Fibroblast of villous mesenchyme (primary cell): ENCODE results near the gene CXCL10. TPM values are rescaled to one million over a fixed set of nuclear protein-coding genes. Genes with fewer than 3 reads are reported as not detected.
A peak's percentile ranks its signal among the peaks of the same experiment; 100 is the strongest.
"Not testable (repeated sequence)": the region's sequence is repeated elsewhere in the genome, so short reads cannot be mapped to it uniquely, and the experiment has no call there.

Source experiments
- DNase-seq: peaks from one replicate; pipeline ENCODE4 v3.0.0-alpha.2; 2010; ENCODE audit warnings: low read depth
- H3K4me3 ChIP-seq: 2 replicates; pipeline ENCODE4 v1.5.1; 2011; ENCODE audit warnings: low read depth, mild to moderate bottlenecking, low read length
- CTCF ChIP-seq: IDR thresholded peaks from 2 replicates; pipeline ENCODE4 v1.5.1; 2012; ENCODE audit warnings: low read depth, mild to moderate bottlenecking, low read length; ENCODE audit not compliant: insufficient read depth
- total RNA-seq: library from RNA; depleted of rRNA; stranded (reverse); fragments of >200 nt; gene quantifications from 2 replicates; pipeline ENCODE4 v1.2.3, GENCODE V29; 2012

Gene CXCL10
- total RNA-seq, 1 donor: 0.86 TPM

- TF ChIP-seq CTCF: no peak
- DNase-seq: peak; percentile 65
- H3K4me3 ChIP-seq: no peak overlapping the region
These were observed 21.1 kb downstream of the CXCL10 start for GRCh38 chr4:76002176-76002575.

GRCh38 chr4:76001700-76002099, 21.6 kb downstream of the CXCL10 start:
- no peak for DNase-seq
- TF ChIP-seq CTCF: no peak
- H3K4me3 ChIP-seq: no peak overlapping the region

- DNase-seq: no peak
- TF ChIP-seq CTCF: no peak
- H3K4me3 ChIP-seq: no peak overlapping the region
These were observed 23.0 kb downstream of the CXCL10 start for GRCh38 chr4:76000279-76000678.

GRCh38 chr4:75998525-75999147, 24.7 kb downstream of the CXCL10 start:
- H3K4me3 ChIP-seq, DNase-seq: not testable (repeated sequence)

- H3K4me3 ChIP-seq: no peak overlapping the region
- no peak for DNase-seq
- no peak for TF ChIP-seq CTCF
These were observed 25.4 kb downstream of the CXCL10 start for GRCh38 chr4:75997946-75998345.

- no peak overlapping the region for H3K4me3 ChIP-seq
- no peak for TF ChIP-seq CTCF
These were observed 26.2 kb downstream of the CXCL10 start for GRCh38 chr4:75997081-75997480.

GRCh38 chr4:75995727-75996126, 27.6 kb downstream of the CXCL10 start:
- TF ChIP-seq CTCF: peak; percentile 61
- H3K4me3 ChIP-seq: no peak overlapping the region
- DNase-seq: peak; percentile 65

More at GRCh38 chr4:75997081-75997480, 26.2 kb downstream of the CXCL10 start:
- no peak for DNase-seq
